GM19467 (cell line): Measurements from ENCODE around the gene CCDC154.
"Not testable (repeated sequence)": the region's sequence is repeated elsewhere in the genome, so short reads cannot be mapped to it uniquely, and the experiment has no call there.

Experiments used
- ATAC-seq: cut with Tn5 transposase; IDR thresholded peaks from one replicate; pipeline ENCODE4 v1.9.1; 2021; ENCODE audit warnings: mild to moderate bottlenecking, moderate library complexity; ENCODE audit not compliant: unreplicated experiment

CCDC154 gene

DNA sequence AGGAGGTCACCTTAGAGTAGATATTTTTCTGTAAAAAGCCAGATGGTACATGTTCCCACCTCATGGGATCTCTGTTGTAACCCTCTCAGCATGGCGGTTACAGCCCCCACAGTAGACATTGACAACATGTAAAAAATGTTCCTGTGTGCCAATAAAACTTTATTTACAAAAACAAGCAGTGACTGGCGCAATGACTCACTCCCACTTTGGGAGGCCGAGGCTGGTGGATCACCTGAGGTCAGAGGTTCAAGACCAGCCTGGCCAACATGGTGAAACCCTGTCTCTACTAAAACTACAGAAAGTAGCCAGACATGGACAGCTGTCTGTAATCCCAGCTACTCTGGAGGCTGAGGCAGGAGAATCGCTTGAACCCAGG lies 4.7 kb downstream of the CCDC154 start:
- ATAC-seq = not testable (repeated sequence)

DNA sequence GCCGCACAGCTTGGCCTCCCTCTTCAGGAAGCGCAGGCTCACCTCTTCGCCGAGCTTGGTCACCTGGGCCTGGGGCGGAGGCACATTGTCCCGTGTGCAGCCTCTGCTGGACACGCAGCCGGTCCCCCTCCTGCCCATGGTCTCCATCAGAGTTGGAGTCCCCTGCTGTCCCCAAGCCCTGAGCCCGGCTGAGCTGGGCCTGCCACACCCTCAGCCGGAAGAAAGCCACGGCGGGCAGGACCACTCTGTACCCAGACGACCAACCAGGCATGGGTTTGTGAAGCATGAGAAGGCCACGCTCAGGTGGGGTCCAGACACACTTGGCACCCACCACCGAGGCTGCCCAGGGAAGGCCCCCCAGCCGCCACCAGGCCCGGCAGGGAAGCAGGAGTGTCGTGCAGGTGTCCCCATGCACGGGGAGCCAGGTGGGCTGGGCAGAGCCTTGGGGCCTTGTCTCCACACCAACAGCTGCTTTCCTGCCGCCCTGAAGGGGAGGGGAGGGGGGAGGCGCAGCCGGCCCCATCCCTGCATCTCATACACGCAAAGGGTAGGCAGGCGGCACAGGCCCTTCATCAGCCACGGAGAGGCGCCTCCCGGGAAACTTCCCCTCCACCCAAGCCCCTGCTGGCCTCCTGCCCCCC lies 5.2 kb downstream of the CCDC154 start:
- ATAC-seq = no peak

DNA sequence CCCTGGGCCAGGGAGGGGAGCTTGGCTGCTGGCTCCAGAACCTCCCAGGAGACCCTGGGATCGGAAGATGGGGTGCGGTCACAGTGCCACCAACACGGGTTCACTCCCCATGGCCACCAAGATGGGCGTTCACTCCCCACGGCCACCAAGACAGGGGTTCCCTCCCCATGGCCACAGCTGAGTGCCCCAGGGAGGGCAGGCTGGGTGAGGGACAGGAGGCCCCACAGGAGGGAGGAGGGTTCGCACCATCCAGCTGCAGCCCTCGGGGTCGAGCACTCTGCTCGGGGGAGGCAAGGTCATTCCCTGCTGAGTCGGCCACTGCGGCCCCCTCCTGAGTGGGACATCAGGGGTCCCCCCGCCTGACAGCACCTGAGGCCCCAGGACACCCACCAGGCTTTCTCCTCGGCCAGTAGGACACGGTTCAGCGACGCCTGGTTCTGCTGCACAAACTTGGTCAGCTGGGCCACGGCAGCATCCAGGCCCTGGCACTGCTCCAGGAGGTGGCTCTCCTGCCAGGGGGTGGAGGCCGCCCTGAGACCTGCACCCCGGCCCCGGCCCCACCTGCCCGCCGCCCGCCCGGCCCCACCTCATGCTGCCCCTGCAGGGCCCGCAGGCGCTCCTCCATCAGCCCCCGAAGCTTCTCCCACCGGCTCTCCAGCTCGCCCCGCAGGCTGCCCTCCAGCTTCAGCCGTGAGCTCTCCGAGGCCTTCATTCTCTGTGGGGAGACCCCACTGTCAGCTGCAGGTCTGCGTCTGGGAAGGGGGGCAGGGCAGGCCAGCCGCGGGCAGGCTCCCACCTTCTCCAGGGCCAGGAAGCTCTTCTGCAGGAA lies 5.9 kb downstream of the CCDC154 start:
- no peak for ATAC-seq

DNA sequence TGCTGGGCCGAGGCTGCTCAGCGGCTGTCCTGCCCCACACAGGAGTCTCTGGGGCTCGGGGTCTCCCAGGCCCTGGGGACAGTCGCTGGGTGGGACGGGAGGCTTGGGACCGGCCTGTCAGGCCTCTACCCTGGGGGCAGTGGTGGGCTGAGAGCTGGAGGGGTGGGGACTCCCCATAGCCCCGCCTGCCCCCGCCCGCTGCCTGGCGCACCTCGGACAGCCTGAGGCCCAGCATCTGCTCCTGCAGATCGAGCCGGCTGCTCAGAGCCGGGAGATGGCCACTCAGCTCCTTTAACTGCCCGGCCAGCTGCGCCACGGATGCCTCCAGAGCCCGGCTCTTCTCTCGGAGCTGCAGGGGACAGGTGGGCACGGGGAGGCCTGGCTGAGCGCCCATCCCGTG lies 6.8 kb downstream of the CCDC154 start:
- ATAC-seq = no peak

DNA sequence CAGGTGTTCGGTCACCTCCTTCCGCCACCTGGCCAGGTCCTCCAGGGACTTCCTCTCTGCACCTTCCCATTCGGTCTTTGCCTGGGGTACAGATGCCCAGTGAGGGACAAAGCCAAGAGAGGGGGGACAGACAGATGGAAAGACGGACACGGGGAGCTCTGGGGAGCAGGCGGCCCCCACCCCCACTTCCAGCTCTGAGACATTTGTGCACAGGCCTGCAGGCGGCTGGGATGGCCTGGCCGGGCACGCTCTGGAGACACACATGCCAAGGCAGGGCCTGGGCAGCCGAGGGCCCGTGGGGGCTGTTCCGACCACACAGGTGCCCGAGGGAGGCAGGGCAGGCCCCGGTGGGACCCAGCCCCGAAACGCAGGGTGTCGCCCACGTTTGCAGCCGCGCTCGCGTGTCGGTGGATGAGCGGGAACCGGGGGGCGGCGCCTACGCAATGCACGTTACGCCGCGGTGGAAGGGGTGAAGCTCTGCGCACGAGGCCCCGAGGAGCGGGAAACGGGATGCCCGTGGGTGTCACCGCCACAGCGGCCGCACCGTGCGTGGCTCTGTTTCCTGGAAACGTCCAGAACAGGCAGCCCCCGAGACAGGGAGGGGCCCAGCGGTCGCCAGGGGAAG lies 7.5 kb downstream of the CCDC154 start:
- ATAC-seq = no peak

DNA sequence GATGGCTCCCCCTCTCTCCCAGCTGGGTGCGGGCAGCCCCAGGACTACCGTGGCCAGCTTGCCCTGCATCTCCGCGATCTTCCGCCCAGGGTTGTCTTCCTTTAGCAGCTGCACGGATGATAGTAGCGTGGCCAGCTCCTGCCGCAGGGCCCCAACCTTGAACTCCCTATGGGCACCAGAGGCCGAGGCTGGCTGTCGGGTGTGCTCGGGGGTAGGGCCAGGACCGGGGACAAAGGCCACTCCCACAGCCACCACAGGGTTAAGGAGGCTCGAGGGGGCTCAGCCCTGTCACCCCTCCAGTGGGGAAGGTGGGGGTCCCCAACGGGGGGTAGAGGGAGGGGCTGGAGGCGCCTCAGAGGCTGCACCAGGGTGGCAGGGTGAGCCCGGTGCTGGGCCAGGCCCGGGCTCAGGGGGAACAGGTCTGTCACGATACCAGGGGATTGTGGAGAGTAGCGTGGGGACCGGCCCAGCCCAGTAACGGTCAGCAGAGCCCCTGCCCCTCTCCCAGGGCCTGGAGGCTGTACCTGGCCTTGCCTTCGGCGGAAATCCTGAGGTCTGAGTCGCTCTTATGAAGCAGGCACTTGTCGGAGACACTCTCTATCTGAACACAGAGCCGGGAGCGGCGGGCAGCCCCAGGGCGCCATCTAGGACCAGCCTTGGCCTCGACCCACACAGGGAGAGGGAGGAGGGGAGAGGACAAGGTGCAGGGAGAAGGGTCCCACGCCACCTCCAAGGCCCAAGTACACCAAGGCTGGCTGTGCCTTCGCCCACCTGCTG lies 8.2 kb downstream of the CCDC154 start:
- ATAC-seq = no peak

DNA sequence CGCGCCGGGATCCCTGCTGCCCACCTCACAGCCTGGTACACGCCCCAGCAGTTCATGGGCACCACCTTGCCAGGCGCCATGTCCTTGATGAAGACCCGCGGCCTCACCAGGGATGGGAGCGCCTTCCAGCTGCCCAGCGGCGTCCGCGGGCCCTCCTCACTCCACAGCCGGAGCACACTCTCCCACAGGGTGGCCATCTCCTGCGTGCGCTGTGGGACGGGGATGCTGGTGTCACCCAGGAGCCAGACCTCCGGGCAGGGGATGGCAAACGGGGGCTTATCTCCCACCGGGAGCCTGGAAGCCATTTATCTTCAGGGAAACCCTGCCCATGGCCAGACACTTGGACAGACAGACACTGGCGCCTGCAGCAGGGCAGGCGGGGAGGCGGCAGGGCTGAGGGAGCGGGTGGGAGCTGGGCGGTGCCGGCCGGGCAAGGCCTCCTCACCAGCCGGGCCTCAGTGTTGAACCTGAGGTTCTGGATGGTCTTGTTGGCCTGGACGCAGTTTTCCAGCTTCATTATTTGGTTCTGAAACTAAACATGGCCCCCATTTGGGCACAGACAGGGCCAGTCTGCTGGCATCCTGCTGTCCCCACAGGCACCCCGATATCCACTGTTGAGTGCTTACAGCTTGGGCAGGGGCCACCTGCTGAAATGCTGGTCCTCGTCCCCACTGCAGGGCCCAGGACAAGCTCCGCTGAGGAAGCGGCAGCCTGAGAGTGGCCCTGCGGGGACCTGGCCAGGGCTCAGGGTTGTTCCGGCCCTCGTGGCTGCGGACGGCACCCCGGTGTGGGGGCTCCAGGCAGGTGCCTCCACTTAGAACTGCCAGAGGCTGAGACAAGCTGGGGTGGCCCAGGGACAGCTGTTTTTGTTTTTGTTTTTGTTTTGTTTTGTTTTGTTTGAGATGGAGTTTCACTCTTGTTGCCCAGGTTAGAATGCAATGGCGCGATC lies 9.4 kb downstream of the CCDC154 start:
- ATAC-seq = no peak

DNA sequence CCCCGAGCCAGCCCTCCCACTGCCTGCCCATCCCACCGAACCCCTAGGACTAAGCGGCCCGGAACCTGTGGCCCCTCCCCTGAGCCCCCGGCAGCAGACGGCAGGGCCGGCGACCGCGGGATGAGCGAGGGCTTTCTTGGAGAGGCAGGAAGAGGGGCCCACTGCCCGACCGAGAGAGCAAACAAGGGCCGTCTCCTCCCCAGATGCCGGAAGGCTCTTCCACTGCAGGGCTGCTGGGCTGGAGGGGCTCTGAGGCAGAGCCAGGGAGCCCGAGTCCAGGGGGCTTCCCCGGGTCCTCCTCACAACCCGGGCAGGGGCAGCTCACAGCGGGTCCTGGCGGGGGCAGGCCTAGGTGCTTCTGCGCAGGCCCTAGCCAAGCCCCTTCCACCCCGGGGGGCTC lies 10.6 kb downstream of the CCDC154 start:
- ATAC-seq = no peak

DNA sequence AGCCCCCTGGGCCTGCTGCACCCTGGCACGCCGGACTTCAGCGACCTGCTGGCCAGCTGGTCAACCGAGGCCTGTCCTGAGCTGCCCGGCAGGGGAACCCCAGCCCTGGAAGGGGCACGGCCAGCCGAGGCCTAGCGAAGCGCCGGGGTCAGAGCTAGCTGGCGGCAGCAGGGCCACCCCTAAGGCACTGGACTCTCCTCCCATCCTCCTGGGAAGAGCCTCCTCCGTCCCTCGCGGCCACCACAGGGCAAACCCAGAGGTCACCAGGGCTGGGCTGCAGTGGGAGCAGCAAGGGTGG lies 11.1 kb downstream of the CCDC154 start:
- no peak for ATAC-seq

DNA sequence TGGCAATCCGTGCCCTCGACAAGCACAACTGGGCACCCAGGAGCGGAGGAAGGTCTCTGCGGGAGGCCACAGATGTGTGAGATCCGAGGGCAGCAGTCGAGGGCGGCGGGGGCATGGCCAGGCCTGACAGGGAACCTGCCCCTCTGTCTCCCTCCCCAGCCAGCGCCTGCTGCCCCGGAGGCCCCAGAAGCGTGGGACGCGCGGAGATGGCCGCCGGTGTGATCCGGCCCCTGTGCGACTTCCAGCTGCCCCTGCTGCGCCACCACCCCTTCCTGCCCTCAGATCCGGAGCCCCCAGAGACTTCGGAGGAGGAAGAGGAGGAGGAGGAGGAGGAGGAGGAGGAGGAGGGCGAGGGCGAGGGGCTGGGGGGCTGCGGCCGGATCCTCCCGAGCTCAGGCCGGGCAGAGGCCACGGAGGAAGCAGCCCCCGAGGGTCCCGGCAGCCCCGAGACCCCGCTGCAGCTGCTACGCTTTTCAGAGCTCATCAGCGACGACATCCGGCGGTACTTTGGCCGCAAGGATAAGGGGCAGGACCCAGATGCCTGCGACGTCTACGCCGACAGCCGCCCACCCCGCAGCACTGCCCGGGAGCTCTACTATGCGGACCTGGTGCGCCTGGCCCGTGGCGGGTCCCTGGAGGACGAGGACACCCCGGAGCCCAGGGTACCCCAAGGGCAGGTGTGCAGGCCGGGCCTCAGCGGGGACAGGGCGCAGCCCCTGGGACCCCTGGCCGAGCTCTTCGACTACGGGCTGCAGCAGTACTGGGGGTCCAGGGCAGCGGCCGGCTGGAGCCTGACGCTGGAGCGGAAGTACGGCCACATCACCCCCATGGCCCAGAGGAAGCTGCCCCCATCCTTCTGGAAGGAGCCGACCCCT lies 11.7 kb downstream of the CCDC154 start:
- ATAC-seq = no peak

DNA sequence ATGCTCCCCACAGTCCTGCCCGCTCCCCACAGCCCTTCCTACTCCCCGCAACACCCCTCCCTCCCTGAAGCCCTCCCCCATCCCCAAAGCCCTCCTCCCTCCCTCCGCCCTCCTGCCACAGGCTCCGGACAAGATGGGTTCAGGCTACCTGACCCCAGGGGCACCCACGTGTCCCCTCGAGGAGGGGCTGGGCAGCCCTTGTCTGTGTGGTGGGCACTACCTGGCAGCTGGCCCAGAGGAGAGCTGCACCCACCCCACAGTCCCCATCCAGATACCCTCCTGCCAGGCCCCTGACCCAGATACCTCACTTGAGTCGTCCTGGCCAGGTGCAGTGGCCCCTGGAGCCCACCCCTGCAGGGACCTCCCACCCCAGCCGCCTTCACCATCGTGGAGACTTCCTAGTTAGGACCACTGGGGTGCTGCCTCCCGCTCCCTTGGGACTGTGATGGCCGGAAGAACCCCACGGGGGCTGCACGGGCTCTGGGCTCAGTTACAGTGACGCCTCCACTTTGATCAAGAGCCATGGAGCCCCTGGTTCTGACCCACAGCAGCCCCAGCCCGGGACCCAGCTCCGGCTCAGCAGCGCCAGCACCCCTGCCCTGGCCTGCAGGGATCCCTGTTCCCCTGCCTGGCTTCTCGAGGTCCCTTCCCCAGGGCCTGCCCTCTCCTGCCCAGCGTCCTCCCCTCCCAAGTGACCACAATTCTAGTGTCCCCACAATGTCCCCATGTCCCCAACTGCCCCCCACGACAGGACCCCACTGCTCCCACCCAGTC lies 12.7 kb downstream of the CCDC154 start:
- no peak for ATAC-seq

DNA sequence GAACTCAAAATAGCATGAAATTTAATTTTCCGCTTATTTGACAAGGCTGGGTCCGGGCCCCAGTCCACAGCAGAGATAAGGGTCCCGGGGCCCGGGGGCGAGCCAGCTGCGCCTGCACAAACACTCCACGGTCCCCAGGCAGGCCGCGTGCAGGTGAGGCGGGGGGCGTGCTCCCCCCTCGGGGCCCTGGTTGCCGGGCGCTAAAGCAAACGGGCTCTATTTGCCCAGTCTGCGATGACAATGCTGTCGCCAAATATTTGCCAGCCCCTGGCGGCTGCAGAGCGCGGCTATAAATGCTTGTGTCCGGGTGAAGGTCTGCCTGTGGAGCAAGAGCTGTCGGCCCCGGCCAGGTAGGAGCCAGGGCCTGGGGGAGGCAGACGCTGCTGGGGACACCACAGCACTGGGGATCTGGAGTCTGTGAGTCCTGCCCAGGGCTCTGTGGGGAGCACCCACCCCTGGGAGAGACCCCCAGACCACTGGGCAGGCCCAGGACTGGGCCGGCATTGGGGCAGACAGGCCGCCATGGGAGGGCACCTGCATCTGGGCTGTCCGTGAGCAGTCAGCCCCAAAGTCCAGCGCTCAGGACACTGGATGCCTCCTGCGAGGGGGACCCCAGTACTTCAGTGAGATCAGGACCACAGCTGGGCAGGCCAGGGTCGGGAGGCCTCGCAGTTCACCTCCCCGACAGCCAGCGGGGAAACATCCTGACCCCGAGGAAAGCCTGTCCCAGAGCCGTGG lies 13.4 kb downstream of the CCDC154 start, which contains the start of gene PERCC1:
Gene PERCC1 (plus strand): TSS at position 320 of the 738 bp plus-strand sequence. CDS start 1,516 bp downstream, outside the sequence.
- no peak for ATAC-seq

DNA sequence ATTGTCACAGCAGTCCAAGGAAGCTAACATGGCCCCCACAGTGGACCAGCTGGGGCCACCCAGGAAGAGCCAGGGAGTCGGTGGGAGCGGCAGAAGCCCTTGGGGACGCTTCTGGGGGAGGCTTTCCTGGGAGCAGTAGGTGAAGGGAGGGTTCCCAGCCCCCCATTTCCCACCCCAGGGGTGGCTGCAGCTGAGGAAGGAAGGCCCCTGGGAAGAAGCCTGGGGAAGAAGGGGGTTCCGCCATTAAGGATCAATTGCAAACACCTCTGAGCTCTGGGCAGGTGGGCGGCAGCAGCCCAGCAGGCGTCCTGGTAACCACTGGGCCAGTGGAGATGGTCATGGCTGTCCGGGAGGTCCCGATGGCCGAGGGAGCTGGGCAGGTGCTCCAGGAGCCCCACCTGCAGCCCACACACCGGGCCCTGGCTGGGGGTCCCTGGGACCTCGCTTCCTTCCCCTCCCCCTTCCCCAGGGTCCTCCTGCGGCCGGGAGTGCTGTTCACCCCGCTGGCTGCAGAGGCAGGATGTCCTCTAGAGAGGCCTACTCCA lies 14.1 kb downstream of the CCDC154 start:
- no peak for ATAC-seq

DNA sequence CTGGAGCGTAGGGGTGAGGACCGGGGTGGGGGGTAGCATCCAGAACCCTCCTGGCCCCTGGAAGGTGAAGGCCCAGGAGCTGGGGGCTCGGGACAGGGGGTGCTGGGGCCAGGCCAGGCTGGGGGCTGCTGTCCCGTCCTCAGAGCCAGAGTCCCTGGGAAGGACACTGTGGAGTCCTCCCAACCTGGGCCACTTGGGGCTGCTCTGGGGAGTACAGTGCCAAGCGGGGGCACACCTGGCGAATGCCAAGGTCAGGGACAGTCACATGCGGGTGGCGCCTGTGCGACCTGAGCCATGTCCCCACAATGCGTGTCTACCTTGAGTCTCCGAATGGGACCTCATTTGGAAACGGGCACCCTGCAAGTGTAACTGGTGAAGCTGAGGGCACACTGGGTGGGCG lies 14.7 kb downstream of the CCDC154 start:
- no peak for ATAC-seq

DNA sequence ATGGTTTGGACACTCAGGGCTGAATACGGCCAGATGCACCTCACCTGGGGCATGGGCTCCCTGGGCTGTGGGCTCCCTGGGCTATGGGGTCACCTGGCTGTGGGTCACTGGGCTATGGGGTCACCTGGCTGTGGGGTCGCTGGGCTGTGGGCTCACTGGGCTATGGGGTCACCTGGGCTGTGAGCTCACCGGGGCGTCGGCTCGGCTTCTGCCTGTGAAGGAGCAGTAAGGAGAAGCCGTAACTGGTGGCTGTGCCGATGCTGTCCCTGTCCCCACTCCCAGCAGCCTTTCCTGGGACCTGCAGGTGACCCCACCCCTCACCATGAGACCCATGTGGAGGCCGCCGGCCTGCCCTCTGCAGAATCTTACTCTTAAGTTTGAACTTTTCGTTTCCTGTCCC lies 15.3 kb downstream of the CCDC154 start:
- ATAC-seq = no peak

DNA sequence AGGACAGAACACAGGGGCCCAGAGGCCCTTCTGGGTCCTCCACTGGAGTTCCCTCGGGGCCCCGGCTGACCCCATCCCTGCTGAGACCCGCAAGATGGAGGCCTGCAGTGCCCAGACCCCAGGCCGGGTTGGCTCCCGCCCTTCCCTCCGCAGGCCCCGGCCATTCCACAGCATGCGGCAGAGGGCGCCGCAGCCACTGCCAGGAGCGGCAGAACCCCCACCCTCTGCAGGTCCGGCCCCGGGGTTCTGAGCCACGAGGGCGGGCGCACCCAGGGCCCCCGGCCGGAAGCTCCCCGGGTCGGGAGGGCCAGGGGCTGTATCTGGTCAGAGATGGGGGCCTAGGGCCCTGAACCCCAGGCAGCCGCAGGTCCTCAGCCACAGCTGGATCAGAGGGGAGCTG lies 15.8 kb downstream of the CCDC154 start:
- no peak for ATAC-seq
